IPS-18a (cell line): Measurements from ENCODE around the gene CADM1.

Experiments
- H3K27ac ChIP-seq: one replicate; pipeline ENCODE4 v1.5.1; 2013; ENCODE audit warnings: low read length
- H3K27me3 ChIP-seq: one replicate; pipeline ENCODE4 v1.6.1; 2013; ENCODE audit warnings: mild to moderate bottlenecking, low read length; ENCODE audit not compliant: control insufficient read depth, insufficient read depth
- H3K36me3 ChIP-seq: one replicate; pipeline ENCODE4 v1.6.1; 2013; ENCODE audit warnings: low read depth, low read length; ENCODE audit not compliant: control insufficient read depth
- H3K4me1 ChIP-seq: one replicate; pipeline ENCODE4 v1.6.1; 2013; ENCODE audit warnings: low read depth, low read length; ENCODE audit not compliant: control insufficient read depth
- H3K4me3 ChIP-seq: one replicate; pipeline ENCODE4 v1.5.1; 2013; ENCODE audit warnings: low read length
- H3K9ac ChIP-seq: one replicate; pipeline ENCODE4 v1.6.1; 2013; ENCODE audit warnings: mild to moderate bottlenecking, low read length, moderate library complexity
- H3K9me3 ChIP-seq: one replicate; pipeline ENCODE4 v1.6.1; 2013; ENCODE audit warnings: low read depth, low read length; ENCODE audit not compliant: control insufficient read depth

CADM1 gene

DNA sequence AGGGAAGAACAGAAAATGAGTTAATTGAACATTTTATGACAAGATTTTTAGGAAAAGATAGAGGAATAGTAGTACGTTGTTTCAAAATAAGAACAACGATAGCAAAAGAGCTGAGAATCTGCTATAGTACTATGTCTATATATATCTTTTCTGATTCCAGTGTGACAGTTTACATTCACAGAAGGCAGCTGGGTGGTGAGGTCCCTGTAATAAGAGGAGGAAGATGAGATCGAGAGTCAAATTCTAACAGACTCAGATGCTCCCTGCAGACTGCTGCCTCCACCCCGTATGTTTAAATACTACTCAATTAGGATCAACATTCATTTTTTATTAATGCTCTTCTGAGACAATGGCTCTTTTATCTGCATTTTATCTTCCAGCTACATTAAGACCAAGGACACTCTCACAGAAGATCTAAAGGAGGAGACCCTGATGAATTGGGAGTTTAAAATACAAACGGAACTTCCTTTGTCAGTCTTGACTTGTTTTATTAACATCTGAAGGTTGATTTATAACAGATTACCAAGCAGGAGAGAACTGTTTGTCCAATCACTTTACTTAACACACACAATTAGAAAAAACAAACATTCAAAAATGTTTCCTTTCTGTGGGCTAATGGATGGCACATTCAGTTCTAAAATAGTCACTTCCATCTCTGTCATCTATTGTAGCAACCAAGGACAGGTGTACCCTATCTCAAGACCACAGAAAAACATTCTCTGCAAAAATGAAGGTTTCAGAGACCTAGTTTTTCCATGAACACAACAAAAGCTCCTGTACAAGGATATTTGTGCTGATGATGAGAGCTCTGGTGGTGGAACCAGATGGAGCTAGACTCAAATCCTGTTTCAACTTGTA, 240.2 kb downstream of the CADM1 start:
- no peak overlapping the region for H3K9ac ChIP-seq
- no peaks in the 10 kb centered on the region for H3K27me3 ChIP-seq
- H3K36me3 ChIP-seq, result no peaks in the 10 kb centered on the region
- H3K9me3 ChIP-seq, result no peaks in the 10 kb centered on the region
- H3K27ac ChIP-seq, result no peak overlapping the region
- peaks cover 5% of the 10 kb centered on the region for H3K4me1 ChIP-seq
- H3K4me3 ChIP-seq, result no peak overlapping the region

GRCh38 chr11:115258216-115258615, 246.0 kb downstream of the CADM1 start:
- Histone ChIP-seq H3K9ac (no peak overlapping the region), H3K27ac (no peak overlapping the region)

GRCh38 chr11:115257678-115258077, 246.5 kb downstream of the CADM1 start:
- H3K27ac ChIP-seq, result no peak overlapping the region
- H3K4me1 ChIP-seq, result peaks cover 23% of the 10 kb centered on the region
- H3K9me3 ChIP-seq, result no peaks in the 10 kb centered on the region
- H3K4me3 ChIP-seq, result no peak overlapping the region
- no peak overlapping the region for H3K9ac ChIP-seq
- no peaks in the 10 kb centered on the region for H3K27me3 ChIP-seq
- H3K36me3 ChIP-seq, result no peaks in the 10 kb centered on the region

More at GRCh38 chr11:115258216-115258615, 246.0 kb downstream of the CADM1 start:
- no peaks in the 10 kb centered on the region for H3K9me3 ChIP-seq
- H3K27me3 ChIP-seq, result no peaks in the 10 kb centered on the region
- H3K36me3 ChIP-seq, result no peaks in the 10 kb centered on the region
- H3K4me1 ChIP-seq, result peaks cover 23% of the 10 kb centered on the region
- H3K4me3 ChIP-seq, result no peak overlapping the region

DNA sequence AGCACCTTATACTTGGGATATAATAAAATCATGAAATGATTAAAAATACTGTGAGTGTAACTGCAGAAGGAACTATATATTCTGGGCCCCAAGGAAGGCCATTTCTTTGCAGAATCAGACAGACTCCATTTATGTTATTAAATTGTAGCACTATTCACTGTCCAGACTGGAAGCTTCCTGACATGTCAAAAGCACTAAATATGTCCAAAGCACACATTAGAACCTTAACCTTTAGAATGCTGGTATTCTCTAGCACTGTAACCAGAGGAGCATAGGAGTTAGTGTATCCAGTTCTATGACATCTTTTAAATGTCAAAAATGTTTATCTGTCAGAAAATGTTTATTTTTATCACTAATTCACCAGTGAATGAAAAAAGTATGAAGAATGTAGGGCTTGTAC, 246.9 kb downstream of the CADM1 start:
- no peak overlapping the region for H3K4me3 ChIP-seq
- no peaks in the 10 kb centered on the region for H3K36me3 ChIP-seq
- H3K4me1 ChIP-seq, result peaks cover 23% of the 10 kb centered on the region
- H3K9ac ChIP-seq, result no peak overlapping the region
- H3K27ac ChIP-seq, result no peak overlapping the region
- no peaks in the 10 kb centered on the region for H3K27me3 ChIP-seq
- H3K9me3 ChIP-seq, result no peaks in the 10 kb centered on the region

GRCh38 chr11:115256397-115257197, 247.6 kb downstream of the CADM1 start:
- no peak overlapping the region for H3K9ac ChIP-seq
- H3K36me3 ChIP-seq, result no peaks in the 10 kb centered on the region
- H3K27ac ChIP-seq, result no peak overlapping the region
- H3K9me3 ChIP-seq, result no peaks in the 10 kb centered on the region
- peaks cover 23% of the 10 kb centered on the region for H3K4me1 ChIP-seq
- no peak overlapping the region for H3K4me3 ChIP-seq
- no peaks in the 10 kb centered on the region for H3K27me3 ChIP-seq

DNA sequence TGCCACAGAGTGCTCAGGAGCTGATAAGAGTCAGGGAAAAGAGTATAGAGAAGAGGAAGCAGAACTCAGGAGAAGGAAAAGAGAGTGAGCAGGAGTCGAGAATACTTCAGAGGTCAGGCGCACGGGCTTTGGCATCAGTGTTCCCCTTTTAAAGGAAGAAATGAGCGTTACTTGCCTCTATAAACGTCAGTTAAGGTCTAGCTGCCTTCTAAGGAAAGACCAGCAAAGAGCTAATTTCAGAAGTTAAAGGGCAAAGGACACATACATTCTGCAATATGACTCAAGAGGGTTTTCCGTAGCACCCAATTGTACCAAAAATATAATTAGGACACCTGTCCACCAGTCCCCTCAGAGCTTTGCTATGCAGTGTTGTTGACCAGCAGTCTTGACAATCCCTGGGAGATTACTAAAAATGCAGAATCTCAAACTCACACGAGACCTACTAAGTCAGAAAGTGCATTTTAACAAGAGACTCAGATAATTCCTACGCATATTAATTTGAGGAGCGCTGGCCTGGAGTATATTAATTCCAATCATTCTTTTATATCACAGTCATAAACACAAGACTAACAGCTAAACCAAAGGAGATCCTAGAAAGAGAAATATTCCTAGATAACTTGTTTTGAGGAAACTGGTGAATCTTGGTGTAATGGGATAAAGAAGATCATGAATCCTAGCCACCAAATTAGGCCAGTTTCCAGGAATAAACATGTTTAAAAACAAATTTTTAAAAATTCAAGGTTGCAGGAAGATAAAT, 249.0 kb downstream of the CADM1 start:
- Histone ChIP-seq H3K36me3 (no peaks in the 10 kb centered on the region), H3K27me3 (no peaks in the 10 kb centered on the region), H3K9ac (no peak overlapping the region), H3K27ac (no peak overlapping the region), H3K4me3 (no peak overlapping the region), H3K4me1 (peaks cover 23% of the 10 kb centered on the region), H3K9me3 (no peaks in the 10 kb centered on the region)

- no peaks in the 10 kb centered on the region for H3K9me3 ChIP-seq
- H3K27ac ChIP-seq, result no peak overlapping the region
- no peak overlapping the region for H3K9ac ChIP-seq
- no peaks in the 10 kb centered on the region for H3K27me3 ChIP-seq
- H3K36me3 ChIP-seq, result no peaks in the 10 kb centered on the region
- peaks cover 9% of the 10 kb centered on the region for H3K4me1 ChIP-seq
- H3K4me3 ChIP-seq, result no peak overlapping the region
Observed at GRCh38 chr11:115251126-115251525, 253.1 kb downstream of the CADM1 start.

DNA sequence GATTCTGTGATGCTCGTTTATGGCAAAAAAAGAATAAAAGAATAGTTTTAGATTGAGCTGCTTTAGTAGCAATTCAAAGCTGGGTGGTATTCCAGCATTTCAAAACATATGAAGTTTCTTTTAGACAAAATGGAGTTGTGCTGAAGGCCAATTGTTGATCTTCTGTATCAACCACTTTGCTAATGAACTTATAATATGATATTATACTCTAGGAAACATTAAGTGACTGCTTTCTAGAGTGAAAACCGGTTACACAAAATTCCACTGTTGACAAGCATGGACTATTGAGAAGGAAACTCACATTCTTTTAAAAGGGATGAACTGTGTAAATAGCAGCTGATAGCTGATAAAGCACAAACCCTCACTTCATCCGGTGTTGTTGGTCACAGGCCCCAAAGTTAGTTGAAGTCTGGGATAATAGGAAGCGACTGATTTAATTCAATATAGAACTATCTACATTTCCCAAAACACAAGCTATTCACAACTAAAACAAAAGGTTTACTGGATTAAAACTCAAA, 255.1 kb downstream of the CADM1 start:
- Histone ChIP-seq H3K9me3 (no peaks in the 10 kb centered on the region), H3K27ac (no peak overlapping the region), H3K27me3 (no peaks in the 10 kb centered on the region), H3K36me3 (no peaks in the 10 kb centered on the region), H3K4me3 (no peak overlapping the region), H3K4me1 (peaks cover 3% of the 10 kb centered on the region), H3K9ac (no peak overlapping the region)

GRCh38 chr11:115247953-115248352, 256.3 kb downstream of the CADM1 start:
- H3K27me3 ChIP-seq, result no peaks in the 10 kb centered on the region
- no peak overlapping the region for H3K27ac ChIP-seq
- no peak overlapping the region for H3K4me3 ChIP-seq
- H3K4me1 ChIP-seq, result no peaks in the 10 kb centered on the region
- H3K9ac ChIP-seq, result no peak overlapping the region
- no peaks in the 10 kb centered on the region for H3K36me3 ChIP-seq
- no peaks in the 10 kb centered on the region for H3K9me3 ChIP-seq

DNA sequence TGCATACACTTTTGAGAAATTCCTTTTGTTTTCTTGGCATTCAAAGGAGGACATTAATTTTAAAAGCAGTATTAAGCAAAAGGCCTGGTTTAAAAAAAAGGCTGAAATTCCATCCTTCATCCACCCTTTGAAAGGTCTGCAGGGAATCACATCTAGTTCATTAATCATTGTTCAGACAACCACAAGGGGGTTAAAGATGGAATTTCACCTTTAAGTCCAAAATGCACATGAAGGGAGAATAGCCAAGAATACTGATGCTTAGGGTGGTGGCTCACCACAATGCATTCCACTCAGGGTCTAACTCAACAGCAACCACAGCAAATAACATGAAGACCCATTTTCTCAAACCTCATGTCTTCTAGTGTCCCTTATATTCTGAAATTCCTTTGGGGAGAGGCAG, 256.9 kb downstream of the CADM1 start:
- no peak overlapping the region for H3K4me3 ChIP-seq
- no peak overlapping the region for H3K27ac ChIP-seq
- no peak overlapping the region for H3K9ac ChIP-seq
- H3K4me1 ChIP-seq, result no peaks in the 10 kb centered on the region
- no peaks in the 10 kb centered on the region for H3K27me3 ChIP-seq
- H3K9me3 ChIP-seq, result no peaks in the 10 kb centered on the region
- no peaks in the 10 kb centered on the region for H3K36me3 ChIP-seq

GRCh38 chr11:115244758-115245157, 259.5 kb downstream of the CADM1 start:
- Histone ChIP-seq H3K27ac (no peak overlapping the region), H3K9ac (no peak overlapping the region), H3K4me3 (no peak overlapping the region), H3K36me3 (no peaks in the 10 kb centered on the region), H3K9me3 (no peaks in the 10 kb centered on the region), H3K4me1 (no peaks in the 10 kb centered on the region), H3K27me3 (no peaks in the 10 kb centered on the region)
